Common myeloid progenitor, CD34-positive (primary cell): ENCODE data around the gene MRPL51.
A peak's percentile ranks its signal among the peaks of the same experiment; 100 is the strongest.

Source experiments
- CTCF ChIA-PET: fragments of 350-600 bp; sonication (Branson Sonifier 250); formaldehyde crosslinking; loops from one replicate; lab custom pipeline; 2021; ENCODE audit warnings: antibody characterized with exemption; lab: Charles Lee
- POLR2A ChIA-PET: fragments of 350-600 bp; sonication (Branson Sonifier 250); formaldehyde crosslinking; loops from one replicate; lab custom pipeline; 2021; ENCODE audit warnings: antibody characterized with exemption; lab: Charles Lee
- DNase-seq, 3 donors: peaks; one replicate each; pipeline versions ENCODE4 v3.0.0 to v3.0.0-alpha.2; 2013
- H3K27ac ChIP-seq, 2 experiments: 1 replicate in 1 of 2; 2 replicates in 1 of 2; pipeline ENCODE4 v1.7.0; 2013; ENCODE audit warnings: inconsistent platforms in 2 of 2, low read length in 2 of 2, mild to moderate bottlenecking in 2 of 2, low read depth in 1 of 2, moderate library complexity in 1 of 2; ENCODE audit not compliant: severe bottlenecking in 2 of 2, insufficient read depth in 1 of 2, poor library complexity in 1 of 2
- H3K27me3 ChIP-seq, 5 experiments: replicated peaks in 2 of 5; 1 replicate in 3 of 5; 2 replicates in 2 of 5; pipeline versions ENCODE4 v1.6.1 to v1.7.0; 2013; ENCODE audit warnings: low read length in 4 of 5, mild to moderate bottlenecking in 2 of 5, moderate library complexity in 2 of 5, inconsistent platforms in 1 of 5; ENCODE audit not compliant: insufficient read depth in 5 of 5, control insufficient read depth in 4 of 5
- H3K36me3 ChIP-seq, 4 experiments: 1 replicate in 2 of 4; 2 replicates in 2 of 4; pipeline versions ENCODE4 v1.6.1 to v1.7.0; 2013; ENCODE audit warnings: low read length in 3 of 4, control low read depth in 1 of 4, mild to moderate bottlenecking in 1 of 4; ENCODE audit not compliant: control insufficient read depth in 4 of 4, insufficient read depth in 4 of 4
- H3K4me1 ChIP-seq, 4 experiments: 1 replicate in 3 of 4; 2 replicates in 1 of 4; pipeline versions ENCODE4 v1.6.1 to v1.7.1; 2013; ENCODE audit warnings: low read length in 3 of 4, mild to moderate bottlenecking in 3 of 4, control low read depth in 1 of 4, inconsistent platforms in 1 of 4, moderate library complexity in 1 of 4; ENCODE audit not compliant: control insufficient read depth in 4 of 4, insufficient read depth in 4 of 4; ENCODE audit errors: control extremely low read depth in 1 of 4
- H3K4me3 ChIP-seq, 7 experiments: 1 replicate in 4 of 7; 2 replicates in 3 of 7; pipeline versions ENCODE4 v1.5.1 to v1.7.0; 2013; ENCODE audit warnings: mild to moderate bottlenecking in 7 of 7, low read length in 6 of 7, moderate library complexity in 6 of 7, inconsistent platforms in 2 of 7, low read depth in 2 of 7, control low read depth in 1 of 7; ENCODE audit not compliant: insufficient read depth in 4 of 7, control insufficient read depth in 1 of 7; ENCODE audit errors: extremely low read depth in 1 of 7
- H3K9me3 ChIP-seq, 5 experiments: 1 replicate in 4 of 5; 2 replicates in 1 of 5; pipeline versions ENCODE4 v1.6.1 to v1.7.1; 2013; ENCODE audit warnings: low read length in 4 of 5, mild to moderate bottlenecking in 2 of 5, inconsistent platforms in 1 of 5, low read depth in 1 of 5, moderate library complexity in 1 of 5; ENCODE audit not compliant: control insufficient read depth in 4 of 5, insufficient read depth in 2 of 5; ENCODE audit errors: control extremely low read depth in 1 of 5
- WGBS: methylation state at CpG from one replicate; pipeline ENCODE4 v1.1.5; 2013; ENCODE audit not compliant: insufficient coverage; 5-methylcytosine and 5-hydroxymethylcytosine counted together

The MRPL51 gene

DNA sequence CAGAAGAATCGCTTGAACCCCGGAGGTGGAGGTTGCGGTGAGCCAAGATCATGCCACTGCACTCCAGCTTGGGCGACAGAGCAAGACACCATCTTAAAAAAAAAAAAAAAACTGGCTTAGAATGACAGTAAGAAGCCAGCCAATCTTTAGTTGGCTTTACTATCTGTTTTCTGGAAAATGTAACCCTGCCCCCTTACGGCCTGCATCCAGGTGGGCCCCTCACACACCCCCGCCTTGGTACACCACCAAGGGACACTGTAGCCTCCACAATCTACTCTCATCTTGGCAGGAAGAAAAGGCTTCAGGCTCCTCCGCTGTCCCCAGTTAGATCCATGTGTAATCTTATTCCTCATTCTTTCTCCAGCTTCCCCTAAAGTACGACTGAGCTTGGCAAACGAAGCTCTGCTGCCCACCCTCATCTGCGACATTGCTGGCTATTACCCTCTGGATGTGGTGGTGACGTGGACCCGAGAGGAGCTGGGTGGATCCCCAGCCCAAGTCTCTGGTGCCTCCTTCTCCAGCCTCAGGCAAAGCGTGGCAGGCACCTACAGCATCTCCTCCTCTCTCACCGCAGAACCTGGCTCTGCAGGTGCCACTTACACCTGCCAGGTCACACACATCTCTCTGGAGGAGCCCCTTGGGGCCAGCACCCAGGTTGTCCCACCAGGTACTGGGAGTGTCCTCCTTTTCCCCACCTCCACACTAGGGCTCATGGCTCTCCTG lies 34.6 kb downstream of the MRPL51 start:
- H3K4me1 ChIP-seq: peaks cover 15 to 55% (median 39%) of the 10 kb centered on the region in 4 experiments
- no peak for DNase-seq
- ChIA-PET POLR2A (interaction anchor here (0.7 to 1.5 kb wide), 2 partner anchors 11 to 346 kb away, joined by 3 to 4 read pairs; no protein-coding TSS in a partner anchor), CTCF (interaction anchor here (1.1 to 10.4 kb wide), 3 partner anchors 17 to 131 kb away, joined by 3 to 197 read pairs (median 3); no protein-coding TSS in a partner anchor)
- H3K4me3 ChIP-seq: no peak overlapping the region
- H3K27ac ChIP-seq: peak overlapping the region in 1 of 2 experiments; percentile 15
- no peaks in the 10 kb centered on the region for H3K27me3 ChIP-seq
- H3K9me3 ChIP-seq: no peaks in the 10 kb centered on the region
- WGBS: 94% methylated on average over 13 of the region's 14 CpGs
- H3K36me3 ChIP-seq: peaks cover 14 to 65% (median 50%) of the 10 kb centered on the region in 4 experiments

DNA sequence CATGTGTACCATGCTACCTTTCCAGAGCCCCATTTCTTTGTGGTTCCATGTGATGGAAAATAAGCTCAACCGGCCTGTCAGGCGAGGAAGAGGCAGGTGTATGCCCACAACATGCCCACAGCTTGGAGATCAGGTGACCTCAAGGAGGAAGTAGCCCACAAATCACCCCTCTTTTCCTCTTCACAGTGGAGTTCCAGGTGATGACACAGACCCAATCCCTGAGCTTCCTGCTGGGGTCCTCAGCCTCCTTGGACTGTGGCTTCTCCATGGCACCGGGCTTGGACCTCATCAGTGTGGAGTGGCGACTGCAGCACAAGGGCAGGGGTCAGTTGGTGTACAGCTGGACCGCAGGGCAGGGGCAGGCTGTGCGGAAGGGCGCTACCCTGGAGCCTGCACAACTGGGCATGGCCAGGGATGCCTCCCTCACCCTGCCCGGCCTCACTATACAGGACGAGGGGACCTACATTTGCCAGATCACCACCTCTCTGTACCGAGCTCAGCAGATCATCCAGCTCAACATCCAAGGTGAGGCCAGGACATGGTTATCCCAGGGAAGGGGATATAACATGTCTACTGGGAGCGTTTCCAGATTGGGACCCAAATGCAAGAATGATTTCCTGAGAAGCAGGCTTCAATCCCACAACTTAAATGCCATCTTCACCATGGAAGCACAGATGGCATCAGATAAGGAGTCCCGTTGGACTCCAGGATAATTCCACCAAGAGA lies 35.7 kb downstream of the MRPL51 start:
- DNase-seq: no peak
- Histone ChIP-seq H3K4me1 (peaks cover 14 to 55% (median 38%) of the 10 kb centered on the region in 4 experiments), H3K27me3 (no peaks in the 10 kb centered on the region), H3K4me3 (no peak overlapping the region), H3K27ac (no peak overlapping the region), H3K36me3 (peaks cover 14 to 59% (median 50%) of the 10 kb centered on the region in 4 experiments), H3K9me3 (no peaks in the 10 kb centered on the region)
- 92% methylated on average over 10 of the region's 12 CpGs for WGBS
- ChIA-PET POLR2A (no interaction called here), CTCF (interaction anchor here (0.6 to 10.4 kb wide), 7 partner anchors 8 to 335 kb away, joined by 3 to 197 read pairs (median 3); no protein-coding TSS in a partner anchor)

DNA sequence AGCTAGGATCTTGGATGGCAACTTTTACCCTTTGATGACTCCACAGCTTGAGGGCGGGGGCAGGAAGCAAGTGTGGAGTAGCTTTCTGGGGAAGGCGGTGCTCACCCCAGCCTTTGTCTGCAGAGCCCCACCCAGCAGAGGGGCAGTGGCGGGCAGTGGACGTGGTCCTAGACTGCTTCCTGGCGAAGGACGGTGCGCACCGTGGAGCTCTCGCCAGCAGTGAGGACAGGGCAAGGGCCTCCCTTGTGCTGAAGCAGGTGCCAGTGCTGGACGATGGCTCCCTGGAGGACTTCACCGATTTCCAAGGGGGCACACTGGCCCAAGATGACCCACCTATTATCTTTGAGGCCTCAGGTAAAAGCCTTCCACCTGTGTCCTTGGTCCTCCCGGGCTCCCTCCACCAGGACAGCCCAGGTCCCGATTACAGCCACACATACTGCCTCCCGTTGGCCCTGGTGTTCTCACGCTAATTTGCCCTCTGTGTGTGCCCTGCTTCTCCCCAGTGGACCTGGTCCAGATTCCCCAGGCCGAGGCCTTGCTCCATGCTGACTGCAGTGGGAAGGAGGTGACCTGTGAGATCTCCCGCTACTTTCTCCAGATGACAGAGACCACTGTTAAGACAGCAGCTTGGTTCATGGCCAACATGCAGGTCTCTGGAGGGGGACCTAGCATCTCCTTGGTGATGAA lies 40.0 kb downstream of the MRPL51 start:
- H3K4me3 ChIP-seq: peak overlapping the region; percentile 10 to 98 (median 93)
- H3K27me3 ChIP-seq: no peaks in the 10 kb centered on the region
- H3K4me1 ChIP-seq: peaks cover 5 to 37% (median 29%) of the 10 kb centered on the region in 4 experiments
- ChIA-PET POLR2A (interaction anchor here (0.9 kb wide), 1 partner anchor 10 kb away, joined by 4 read pairs; no protein-coding TSS in a partner anchor), CTCF (interaction anchor here (1.5 to 3.2 kb wide), 6 partner anchors 9 to 126 kb away, joined by 4 to 34 read pairs (median 16); no protein-coding TSS in a partner anchor)
- no peaks in the 10 kb centered on the region for H3K9me3 ChIP-seq
- peaks cover 11 to 32% (median 28%) of the 10 kb centered on the region in 4 experiments for H3K36me3 ChIP-seq
- 64% methylated on average over 17 of the region's 17 CpGs for WGBS
- peak overlapping the region; percentile 84 to 95 for H3K27ac ChIP-seq
- no peak for DNase-seq

DNA sequence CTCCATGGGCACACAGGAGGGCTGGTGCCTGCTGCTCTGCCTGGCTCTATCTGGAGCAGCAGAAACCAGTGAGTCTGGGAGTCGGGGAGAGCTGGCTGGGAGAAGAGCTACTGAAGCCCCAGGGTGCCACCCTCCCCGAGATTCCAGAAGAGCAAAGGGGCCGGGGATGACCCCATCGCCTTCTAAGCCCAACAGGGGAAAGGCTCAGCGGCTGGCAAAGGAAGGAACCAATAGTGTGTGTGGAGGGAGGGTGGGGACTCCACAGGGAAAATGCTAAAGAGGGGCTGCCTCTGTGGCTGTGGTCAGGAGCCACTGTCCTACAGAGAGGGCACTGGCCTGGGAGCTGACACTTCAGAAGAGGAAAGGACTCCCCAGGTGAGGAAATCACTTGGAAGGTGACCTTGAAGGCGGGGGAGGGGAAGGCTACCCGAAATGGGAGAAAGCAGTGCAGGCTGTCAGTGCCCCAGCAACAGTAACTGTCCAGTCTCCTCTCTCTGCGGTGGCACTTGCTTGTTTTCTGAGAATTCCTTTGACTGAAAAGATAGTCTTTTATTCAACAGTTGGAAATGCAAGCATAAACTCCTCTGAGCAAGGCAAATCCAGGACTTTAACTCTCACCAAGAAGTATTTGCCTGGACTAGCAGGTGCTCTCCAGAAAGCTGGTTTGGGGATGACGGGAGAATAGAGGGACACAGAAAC lies 40.7 kb downstream of the MRPL51 start:
- WGBS: 11% methylated on average over 8 of the region's 9 CpGs
- ChIA-PET POLR2A (interaction anchor here (0.9 to 1.7 kb wide), 3 partner anchors 9 to 80 kb away, joined by 3 to 15 read pairs (median 4); no protein-coding TSS in a partner anchor), CTCF (interaction anchor here (1.5 to 3.2 kb wide), 6 partner anchors 10 to 126 kb away, joined by 4 to 34 read pairs (median 17); no protein-coding TSS in a partner anchor)
- Histone ChIP-seq H3K27me3 (no peaks in the 10 kb centered on the region), H3K4me3 (peak overlapping the region; percentile 64 to 98 (median 93)), H3K4me1 (peaks cover 5 to 37% (median 29%) of the 10 kb centered on the region in 4 experiments), H3K9me3 (no peaks in the 10 kb centered on the region), H3K36me3 (peaks cover 7 to 31% (median 23%) of the 10 kb centered on the region in 4 experiments), H3K27ac (peak overlapping the region; percentile 84 to 95)
- no peak for DNase-seq

DNA sequence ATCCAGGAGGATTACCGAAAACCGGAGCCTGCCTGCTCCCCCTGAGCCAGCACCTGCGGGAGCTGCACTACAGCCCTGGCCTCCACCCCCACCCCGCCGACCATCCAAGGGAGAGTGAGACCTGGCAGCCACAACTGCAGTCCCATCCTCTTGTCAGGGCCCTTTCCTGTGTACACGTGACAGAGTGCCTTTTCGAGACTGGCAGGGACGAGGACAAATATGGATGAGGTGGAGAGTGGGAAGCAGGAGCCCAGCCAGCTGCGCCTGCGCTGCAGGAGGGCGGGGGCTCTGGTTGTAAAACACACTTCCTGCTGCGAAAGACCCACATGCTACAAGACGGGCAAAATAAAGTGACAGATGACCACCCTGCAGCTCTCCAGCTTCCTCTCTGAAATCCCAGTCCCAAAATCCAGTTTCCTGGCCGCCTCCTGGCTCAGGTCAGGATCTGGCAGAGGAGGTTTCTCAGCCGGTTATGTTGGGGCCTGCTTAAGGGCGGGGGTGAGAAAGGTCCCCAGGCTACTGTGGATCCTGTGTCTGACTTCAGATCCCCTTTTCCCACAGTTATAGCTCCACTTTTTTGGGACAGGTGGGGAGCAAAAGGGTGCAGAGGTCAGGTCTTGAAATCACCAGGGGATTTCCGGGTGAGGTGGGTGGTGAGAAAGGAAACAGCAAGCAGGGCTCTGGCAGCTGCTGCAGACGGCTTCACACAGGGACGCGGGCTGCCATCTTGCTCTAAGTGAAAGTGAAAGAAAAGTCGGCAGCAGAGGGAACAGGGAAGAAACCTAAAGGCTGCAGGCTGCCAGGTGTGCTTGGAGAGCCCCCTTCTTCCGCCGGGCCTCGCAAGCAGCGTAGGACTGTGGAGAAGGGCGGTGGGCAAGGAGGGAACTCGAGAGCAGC lies 41.5 kb downstream of the MRPL51 start, which contains the start of gene TAPBPL:
Gene TAPBPL (plus strand): TSS at position 695 of the 897 bp plus-strand sequence. CDS start 207 bp downstream, outside the sequence.
- Histone ChIP-seq H3K4me1 (peaks cover 5 to 31% (median 28%) of the 10 kb centered on the region in 4 experiments), H3K9me3 (no peaks in the 10 kb centered on the region), H3K27me3 (no peaks in the 10 kb centered on the region), H3K36me3 (peaks cover 4 to 28% (median 18%) of the 10 kb centered on the region in 4 experiments), H3K27ac (peak within 1 kb of the TSS; percentile 84 to 95), H3K4me3 (peak within 1 kb of the TSS; percentile 64 to 98 (median 93))
- WGBS: 0% methylated on average over 22 of the region's 27 CpGs
- POLR2A ChIA-PET: interaction anchor here (0.6 to 1.7 kb wide), 5 partner anchors 8 to 81 kb away, joined by 3 to 15 read pairs (median 3); no protein-coding TSS in a partner anchor
- CTCF ChIA-PET: interaction anchor here (1.2 to 3.2 kb wide), 7 partner anchors 10 to 27 kb away, joined by 3 to 34 read pairs (median 10); partner anchors contain the start of gene VAMP1
- peak; percentile 78 to 92 (median 89) for DNase-seq
